HepG2 (cell line): ENCODE results near the gene DUSP2.

Experiments
- CBX5 ChIP-seq: sonication (generic); formaldehyde crosslinking; IDR thresholded peaks from 2 replicates; pipeline ENCODE4 v1.4.0; 2020; ENCODE audit warnings: missing genetic modification reagents, borderline replicate concordance
- HOXA7 ChIP-seq: sonication (generic); formaldehyde crosslinking; IDR thresholded peaks from 2 replicates; pipeline ENCODE4 v1.8.1; 2022; ENCODE audit warnings: mild to moderate bottlenecking, missing genetic modification reagents, moderate library complexity
- SATB2 ChIP-seq: sonication (generic); formaldehyde crosslinking; IDR thresholded peaks from 2 replicates; pipeline ENCODE4 v1.5.0; 2020; ENCODE audit warnings: missing genetic modification reagents
- ZNF138 ChIP-seq: sonication (generic); formaldehyde crosslinking; IDR thresholded peaks from 2 replicates; pipeline ENCODE4 v1.5.0; 2020; ENCODE audit warnings: mild to moderate bottlenecking, low read depth, missing genetic modification reagents
- TF ChIP-seq, protein P1 (sequence below), 2 experiments: sonication (generic) in 1 of 2; formaldehyde crosslinking in 1 of 2; IDR thresholded peaks; 2 replicates each; pipeline versions ENCODE4 v1.5.1 to v1.6.1; 2011 to 2020; ENCODE audit warnings: borderline replicate concordance in 1 of 2, low read depth in 1 of 2, low read length in 1 of 2, mild to moderate bottlenecking in 1 of 2, missing genetic modification reagents in 1 of 2, moderate library complexity in 1 of 2
- TF ChIP-seq, protein P2 (sequence below), 2 experiments: IDR thresholded peaks; 2 replicates each; pipeline ENCODE4 v1.6.1; 2011 to 2012; ENCODE audit warnings: low read length in 2 of 2, borderline replicate concordance in 1 of 2, low read depth in 1 of 2, mild to moderate bottlenecking in 1 of 2, moderate library complexity in 1 of 2
- TF ChIP-seq, protein P3 (sequence below): sonication (generic); formaldehyde crosslinking; IDR thresholded peaks from 2 replicates; pipeline ENCODE4 v1.5.0; 2020; ENCODE audit warnings: mild to moderate bottlenecking, missing genetic modification reagents, moderate library complexity
- TF ChIP-seq, protein P4 (sequence below): sonication (generic); formaldehyde crosslinking; IDR thresholded peaks from 2 replicates; pipeline ENCODE4 v1.4.0; 2020; ENCODE audit warnings: missing genetic modification reagents

DNA sequence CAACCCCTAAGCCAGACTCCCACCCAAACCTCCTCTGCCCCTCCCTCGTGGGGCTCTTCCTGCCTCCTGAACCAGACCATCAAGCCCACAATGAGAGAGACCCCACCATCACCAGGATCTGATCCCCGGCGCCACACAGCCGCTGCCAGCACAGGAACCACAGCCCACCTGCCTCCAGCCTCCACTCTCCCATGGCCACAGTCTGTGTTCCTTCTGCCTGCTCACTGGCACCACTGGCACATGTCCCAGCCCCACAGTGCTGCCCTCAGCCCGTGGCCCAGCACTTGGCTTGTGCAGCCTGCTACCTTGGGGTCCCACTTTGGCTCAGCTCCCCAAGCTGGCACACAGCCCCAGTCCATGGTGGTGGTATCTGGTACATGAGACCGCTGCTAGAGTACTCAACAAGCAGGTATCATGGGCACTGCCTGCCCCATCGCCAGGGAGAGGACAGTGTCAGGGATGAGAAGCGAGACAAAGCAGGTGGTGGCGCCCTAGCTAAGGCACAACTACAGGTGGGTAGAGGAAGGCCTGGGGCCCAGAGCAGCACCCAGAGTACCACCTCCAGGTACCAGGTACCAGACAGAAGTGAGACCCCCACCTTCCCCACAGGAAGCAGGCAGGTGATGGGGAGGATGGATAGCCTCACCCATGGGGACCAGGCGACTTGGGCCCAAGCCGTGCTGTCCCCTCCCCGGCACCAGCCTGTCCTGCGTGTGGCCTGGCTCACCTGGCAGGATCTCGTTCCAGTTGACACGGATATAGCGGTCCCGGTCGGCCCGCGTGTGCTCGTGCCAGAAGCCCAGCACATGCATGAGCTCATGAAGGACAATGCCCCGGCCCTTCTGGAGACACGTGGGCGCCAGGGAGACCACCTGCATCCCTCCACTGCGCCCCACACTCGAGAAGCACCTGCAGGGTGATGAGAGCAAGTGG, 13.2 kb downstream of the DUSP2 start:
- TF ChIP-seq, protein P1, sequence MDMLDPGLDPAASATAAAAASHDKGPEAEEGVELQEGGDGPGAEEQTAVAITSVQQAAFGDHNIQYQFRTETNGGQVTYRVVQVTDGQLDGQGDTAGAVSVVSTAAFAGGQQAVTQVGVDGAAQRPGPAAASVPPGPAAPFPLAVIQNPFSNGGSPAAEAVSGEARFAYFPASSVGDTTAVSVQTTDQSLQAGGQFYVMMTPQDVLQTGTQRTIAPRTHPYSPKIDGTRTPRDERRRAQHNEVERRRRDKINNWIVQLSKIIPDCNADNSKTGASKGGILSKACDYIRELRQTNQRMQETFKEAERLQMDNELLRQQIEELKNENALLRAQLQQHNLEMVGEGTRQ (IDR thresholded peaks at IDR 0.05; ENCODE audit: low read depth, low read length): no peak
- TF ChIP-seq, protein P1 (CRISPR knock-in tag; IDR thresholded peaks at IDR 0.05; ENCODE audit: borderline replicate concordance): no peak
- TF ChIP-seq CBX5 (CRISPR knock-in tag): no peak
- TF ChIP-seq SATB2 (CRISPR knock-in tag): no peak
- TF ChIP-seq ZNF138 (CRISPR knock-in tag): no peak
- TF ChIP-seq, protein P2, sequence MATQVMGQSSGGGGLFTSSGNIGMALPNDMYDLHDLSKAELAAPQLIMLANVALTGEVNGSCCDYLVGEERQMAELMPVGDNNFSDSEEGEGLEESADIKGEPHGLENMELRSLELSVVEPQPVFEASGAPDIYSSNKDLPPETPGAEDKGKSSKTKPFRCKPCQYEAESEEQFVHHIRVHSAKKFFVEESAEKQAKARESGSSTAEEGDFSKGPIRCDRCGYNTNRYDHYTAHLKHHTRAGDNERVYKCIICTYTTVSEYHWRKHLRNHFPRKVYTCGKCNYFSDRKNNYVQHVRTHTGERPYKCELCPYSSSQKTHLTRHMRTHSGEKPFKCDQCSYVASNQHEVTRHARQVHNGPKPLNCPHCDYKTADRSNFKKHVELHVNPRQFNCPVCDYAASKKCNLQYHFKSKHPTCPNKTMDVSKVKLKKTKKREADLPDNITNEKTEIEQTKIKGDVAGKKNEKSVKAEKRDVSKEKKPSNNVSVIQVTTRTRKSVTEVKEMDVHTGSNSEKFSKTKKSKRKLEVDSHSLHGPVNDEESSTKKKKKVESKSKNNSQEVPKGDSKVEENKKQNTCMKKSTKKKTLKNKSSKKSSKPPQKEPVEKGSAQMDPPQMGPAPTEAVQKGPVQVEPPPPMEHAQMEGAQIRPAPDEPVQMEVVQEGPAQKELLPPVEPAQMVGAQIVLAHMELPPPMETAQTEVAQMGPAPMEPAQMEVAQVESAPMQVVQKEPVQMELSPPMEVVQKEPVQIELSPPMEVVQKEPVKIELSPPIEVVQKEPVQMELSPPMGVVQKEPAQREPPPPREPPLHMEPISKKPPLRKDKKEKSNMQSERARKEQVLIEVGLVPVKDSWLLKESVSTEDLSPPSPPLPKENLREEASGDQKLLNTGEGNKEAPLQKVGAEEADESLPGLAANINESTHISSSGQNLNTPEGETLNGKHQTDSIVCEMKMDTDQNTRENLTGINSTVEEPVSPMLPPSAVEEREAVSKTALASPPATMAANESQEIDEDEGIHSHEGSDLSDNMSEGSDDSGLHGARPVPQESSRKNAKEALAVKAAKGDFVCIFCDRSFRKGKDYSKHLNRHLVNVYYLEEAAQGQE (IDR thresholded peaks at IDR 0.05; ENCODE audit: borderline replicate concordance in 1 of 2, low read depth in 1 of 2, low read length in 2 of 2): no peak
- no peak for TF ChIP-seq HOXA7
- TF ChIP-seq, protein P3, sequence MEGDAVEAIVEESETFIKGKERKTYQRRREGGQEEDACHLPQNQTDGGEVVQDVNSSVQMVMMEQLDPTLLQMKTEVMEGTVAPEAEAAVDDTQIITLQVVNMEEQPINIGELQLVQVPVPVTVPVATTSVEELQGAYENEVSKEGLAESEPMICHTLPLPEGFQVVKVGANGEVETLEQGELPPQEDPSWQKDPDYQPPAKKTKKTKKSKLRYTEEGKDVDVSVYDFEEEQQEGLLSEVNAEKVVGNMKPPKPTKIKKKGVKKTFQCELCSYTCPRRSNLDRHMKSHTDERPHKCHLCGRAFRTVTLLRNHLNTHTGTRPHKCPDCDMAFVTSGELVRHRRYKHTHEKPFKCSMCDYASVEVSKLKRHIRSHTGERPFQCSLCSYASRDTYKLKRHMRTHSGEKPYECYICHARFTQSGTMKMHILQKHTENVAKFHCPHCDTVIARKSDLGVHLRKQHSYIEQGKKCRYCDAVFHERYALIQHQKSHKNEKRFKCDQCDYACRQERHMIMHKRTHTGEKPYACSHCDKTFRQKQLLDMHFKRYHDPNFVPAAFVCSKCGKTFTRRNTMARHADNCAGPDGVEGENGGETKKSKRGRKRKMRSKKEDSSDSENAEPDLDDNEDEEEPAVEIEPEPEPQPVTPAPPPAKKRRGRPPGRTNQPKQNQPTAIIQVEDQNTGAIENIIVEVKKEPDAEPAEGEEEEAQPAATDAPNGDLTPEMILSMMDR (CRISPR knock-in tag): no peak
- TF ChIP-seq, protein P4, sequence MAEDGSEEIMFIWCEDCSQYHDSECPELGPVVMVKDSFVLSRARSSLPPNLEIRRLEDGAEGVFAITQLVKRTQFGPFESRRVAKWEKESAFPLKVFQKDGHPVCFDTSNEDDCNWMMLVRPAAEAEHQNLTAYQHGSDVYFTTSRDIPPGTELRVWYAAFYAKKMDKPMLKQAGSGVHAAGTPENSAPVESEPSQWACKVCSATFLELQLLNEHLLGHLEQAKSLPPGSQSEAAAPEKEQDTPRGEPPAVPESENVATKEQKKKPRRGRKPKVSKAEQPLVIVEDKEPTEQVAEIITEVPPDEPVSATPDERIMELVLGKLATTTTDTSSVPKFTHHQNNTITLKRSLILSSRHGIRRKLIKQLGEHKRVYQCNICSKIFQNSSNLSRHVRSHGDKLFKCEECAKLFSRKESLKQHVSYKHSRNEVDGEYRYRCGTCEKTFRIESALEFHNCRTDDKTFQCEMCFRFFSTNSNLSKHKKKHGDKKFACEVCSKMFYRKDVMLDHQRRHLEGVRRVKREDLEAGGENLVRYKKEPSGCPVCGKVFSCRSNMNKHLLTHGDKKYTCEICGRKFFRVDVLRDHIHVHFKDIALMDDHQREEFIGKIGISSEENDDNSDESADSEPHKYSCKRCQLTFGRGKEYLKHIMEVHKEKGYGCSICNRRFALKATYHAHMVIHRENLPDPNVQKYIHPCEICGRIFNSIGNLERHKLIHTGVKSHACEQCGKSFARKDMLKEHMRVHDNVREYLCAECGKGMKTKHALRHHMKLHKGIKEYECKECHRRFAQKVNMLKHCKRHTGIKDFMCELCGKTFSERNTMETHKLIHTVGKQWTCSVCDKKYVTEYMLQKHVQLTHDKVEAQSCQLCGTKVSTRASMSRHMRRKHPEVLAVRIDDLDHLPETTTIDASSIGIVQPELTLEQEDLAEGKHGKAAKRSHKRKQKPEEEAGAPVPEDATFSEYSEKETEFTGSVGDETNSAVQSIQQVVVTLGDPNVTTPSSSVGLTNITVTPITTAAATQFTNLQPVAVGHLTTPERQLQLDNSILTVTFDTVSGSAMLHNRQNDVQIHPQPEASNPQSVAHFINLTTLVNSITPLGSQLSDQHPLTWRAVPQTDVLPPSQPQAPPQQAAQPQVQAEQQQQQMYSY (CRISPR knock-in tag): no peak
